Left ventricle myocardium inferior (tissue), 1 donor: ENCODE measurements around the gene CUZD1. TPM values are rescaled to one million over a fixed set of nuclear protein-coding genes. Genes with fewer than 3 reads are reported as not detected.

Experiments used
- DNase-seq: peaks from one replicate; pipeline ENCODE4 v3.0.0-alpha.2; 2020
- H3K27ac ChIP-seq: fragments of 200-600 bp; replicated peaks from 2 replicates; pipeline ENCODE4 v1.8.0; 2021
- H3K27me3 ChIP-seq: fragments of 200-600 bp; 2 replicates; pipeline ENCODE4 v1.8.0; 2021; ENCODE audit warnings: low read depth
- H3K36me3 ChIP-seq: fragments of 200-600 bp; 2 replicates; pipeline ENCODE4 v1.8.0; 2021
- H3K4me1 ChIP-seq: fragments of 200-600 bp; 2 replicates; pipeline ENCODE4 v1.8.0; 2021
- H3K4me3 ChIP-seq: fragments of 200-600 bp; 2 replicates; pipeline ENCODE4 v1.8.0; 2021; ENCODE audit warnings: mild to moderate bottlenecking, moderate library complexity
- H3K9me3 ChIP-seq: fragments of 200-600 bp; replicated peaks from 2 replicates; pipeline ENCODE4 v1.8.0; 2021
- CTCF ChIP-seq: fragments of 200-600 bp; IDR thresholded peaks from 2 replicates; pipeline ENCODE4 v1.8.0; 2021; ENCODE audit warnings: antibody characterized with exemption, mild to moderate bottlenecking, borderline replicate concordance
- intact Hi-C: fragments of 100-400 bp; cut with micrococcal nuclease; formaldehyde crosslinking; loops from one replicate; pipeline ENCODE4 v1.11.0; 2022
- total RNA-seq: library from RNA; stranded (reverse); fragmentation: NEBNext Ultra II Directional; extraction: Animal tissue kit (Norgen Biotek cat#: 25700); gene quantifications from one replicate; pipeline ENCODE4 v1.2.1, GENCODE V29; 2021
- donor health status: DM: no; HTN: yes; CAD: no; lungs with severe emphysema.

The CUZD1 gene
- total RNA-seq, 1 donor from 2014 or later, result 0.16 TPM

- Histone ChIP-seq H3K4me3 (no peak overlapping the region), H3K4me1 (no peaks in the 10 kb centered on the region), H3K27ac (no peak overlapping the region), H3K27me3 (peaks cover 30% of the 10 kb centered on the region), H3K36me3 (no peaks in the 10 kb centered on the region), H3K9me3 (no peaks in the 10 kb centered on the region)
- no peak for TF ChIP-seq CTCF
- intact Hi-C loops, result no loop called here
- DNase-seq, result no peak
Measured at GRCh38 chr10:122798704-122799231, 46.9 kb downstream of the CUZD1 start.

GRCh38 chr10:122796796-122797195, 48.9 kb downstream of the CUZD1 start:
- TF ChIP-seq CTCF, result no peak
- Histone ChIP-seq H3K27ac (no peak overlapping the region), H3K27me3 (peaks cover 24% of the 10 kb centered on the region), H3K9me3 (no peaks in the 10 kb centered on the region), H3K4me3 (no peak overlapping the region), H3K4me1 (no peaks in the 10 kb centered on the region), H3K36me3 (no peaks in the 10 kb centered on the region)
- intact Hi-C loops, result no loop called here
- DNase-seq, result no peak

- no peak overlapping the region for H3K27ac ChIP-seq
- no peaks in the 10 kb centered on the region for H3K36me3 ChIP-seq
- no peaks in the 10 kb centered on the region for H3K9me3 ChIP-seq
- intact Hi-C loops, result no loop called here
- no peak for DNase-seq
- no peak for TF ChIP-seq CTCF
- no peak overlapping the region for H3K4me3 ChIP-seq
- H3K4me1 ChIP-seq, result no peaks in the 10 kb centered on the region
- H3K27me3 ChIP-seq, result peaks cover 17% of the 10 kb centered on the region
Measured at GRCh38 chr10:122795924-122796323, 49.7 kb downstream of the CUZD1 start.

GRCh38 chr10:122786269-122786668, 59.4 kb downstream of the CUZD1 start:
- Histone ChIP-seq H3K4me3 (no peak overlapping the region), H3K4me1 (no peaks in the 10 kb centered on the region), H3K9me3 (no peaks in the 10 kb centered on the region), H3K27me3 (peaks cover 41% of the 10 kb centered on the region), H3K27ac (no peak overlapping the region), H3K36me3 (no peaks in the 10 kb centered on the region)
- no peak for TF ChIP-seq CTCF
- no peak for DNase-seq
- intact Hi-C loops, result no loop called here

GRCh38 chr10:122782911-122783310, 62.7 kb downstream of the CUZD1 start:
- peaks cover 43% of the 10 kb centered on the region for H3K27me3 ChIP-seq
- no peaks in the 10 kb centered on the region for H3K9me3 ChIP-seq
- no peak for DNase-seq
- no peak overlapping the region for H3K4me3 ChIP-seq
- intact Hi-C loops, result no loop called here
- no peak for TF ChIP-seq CTCF
- H3K4me1 ChIP-seq, result no peaks in the 10 kb centered on the region
- H3K36me3 ChIP-seq, result no peaks in the 10 kb centered on the region
- no peak overlapping the region for H3K27ac ChIP-seq

Other genes starting within 250 kb of the CUZD1 start
- gene C10orf120, start 146.0 kb downstream of the CUZD1 start, total RNA-seq, result not detected
- gene FAM24B, start 33.7 kb upstream of the CUZD1 start, total RNA-seq, result 0.55 TPM
- not detected for gene FAM24A, start 64.8 kb upstream of the CUZD1 start, total RNA-seq
- 5.6 TPM for gene C10orf88, start 108.4 kb upstream of the CUZD1 start, total RNA-seq
- gene PSTK, start 134.5 kb upstream of the CUZD1 start, total RNA-seq, result 2.1 TPM
- 12.9 TPM for gene IKZF5, start 162.9 kb upstream of the CUZD1 start, total RNA-seq
- 109 TPM for gene ACADSB, start 163.1 kb upstream of the CUZD1 start, total RNA-seq